HFF-Myc (cell line): ENCODE data around the gene STAT5A.
"Not testable (repeated sequence)": the region's sequence is repeated elsewhere in the genome, so short reads cannot be mapped to it uniquely, and the experiment has no call there.

Experiments
- DNase-seq: peaks from one replicate; pipeline ENCODE4 v3.0.0-alpha.2; 2011; ENCODE audit warnings: low read depth; ENCODE audit errors: extremely low read depth
- H3K4me3 ChIP-seq: replicated peaks from 2 replicates; pipeline ENCODE4 v1.5.1; 2011; ENCODE audit warnings: low read depth, mild to moderate bottlenecking, control low read depth, low read length
- CTCF ChIP-seq: IDR thresholded peaks from 2 replicates; pipeline ENCODE4 v1.5.1; 2012; ENCODE audit warnings: mild to moderate bottlenecking, low read depth, low read length, control low read depth; ENCODE audit errors: missing control alignments

Gene STAT5A

GRCh38 chr17:42313773-42314566 lies 25.7 kb downstream of the STAT5A start:
- DNase-seq = no peak
- H3K4me3 ChIP-seq = no peak overlapping the region

GRCh38 chr17:42315402-42316156 lies 27.3 kb downstream of the STAT5A start:
- no peak for TF ChIP-seq CTCF
- no peak overlapping the region for H3K4me3 ChIP-seq
- no peak for DNase-seq

More at GRCh38 chr17:42313773-42314566, 25.7 kb downstream of the STAT5A start:
- TF ChIP-seq CTCF = no peak

GRCh38 chr17:42316755-42317154 lies 28.5 kb downstream of the STAT5A start:
- no peak overlapping the region for H3K4me3 ChIP-seq
- TF ChIP-seq CTCF = no peak
- no peak for DNase-seq

- no peak overlapping the region for H3K4me3 ChIP-seq
- DNase-seq = no peak
- TF ChIP-seq CTCF = no peak
These were observed 29.1 kb downstream of the STAT5A start for GRCh38 chr17:42317266-42317845.

GRCh38 chr17:42317967-42318366 lies 29.7 kb downstream of the STAT5A start:
- H3K4me3 ChIP-seq, DNase-seq: not testable (repeated sequence)

GRCh38 chr17:42321555-42321954 lies 33.3 kb downstream of the STAT5A start:
- TF ChIP-seq CTCF = no peak
- no peak overlapping the region for H3K4me3 ChIP-seq
- DNase-seq = no peak

GRCh38 chr17:42322382-42323267 lies 34.3 kb downstream of the STAT5A start:
- TF ChIP-seq CTCF = peak; percentile 100
- H3K4me3 ChIP-seq = no peak overlapping the region
- peak; percentile 86 for DNase-seq
